Ammon's horn (tissue), 1 donor: Measurements from ENCODE around the gene SEC31B.

Experiments used
- DNase-seq: peaks from one replicate; pipeline ENCODE4 v3.0.0-alpha.2; 2016; ENCODE audit warnings: low spot score

Gene SEC31B

DNA sequence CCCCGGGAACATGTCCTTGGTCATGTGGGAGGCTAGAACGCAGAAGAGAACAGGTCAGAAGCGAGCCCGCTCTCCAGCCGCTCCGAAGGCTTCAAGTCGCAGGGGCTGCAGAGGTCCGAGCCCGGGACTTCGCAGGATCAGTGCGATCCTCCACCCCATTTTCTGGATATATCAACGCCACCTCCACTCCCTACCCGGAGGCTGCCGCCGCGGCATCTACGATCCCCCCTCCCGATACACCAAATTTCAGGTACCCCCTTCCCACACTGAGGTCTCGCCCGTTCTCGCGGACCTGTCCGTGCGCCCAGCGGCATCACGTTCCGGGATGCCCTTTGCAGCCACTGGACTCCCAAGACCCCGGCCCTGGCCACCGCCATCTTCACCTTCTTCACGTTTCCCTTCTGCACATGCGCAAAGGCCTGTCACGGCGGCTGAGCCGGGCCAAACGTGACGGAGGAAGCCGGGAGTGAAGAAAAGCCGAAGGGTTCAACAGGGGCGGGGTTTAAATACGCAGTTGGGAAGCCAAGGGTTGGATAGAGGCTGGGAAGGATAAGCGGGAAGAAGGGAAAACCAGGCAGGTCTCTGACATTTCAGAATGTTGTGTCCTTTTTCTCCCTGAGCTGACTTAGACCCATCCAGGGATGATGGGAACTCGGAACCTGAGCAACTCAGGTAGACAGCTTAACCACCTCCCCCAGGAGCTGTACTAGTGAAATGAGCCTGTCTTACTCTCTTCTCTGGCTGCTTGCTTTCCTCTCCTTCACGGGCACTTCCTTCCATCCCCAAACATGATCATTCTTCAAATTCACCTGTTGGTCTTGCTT lies 10.0 kb upstream of the SEC31B start, which contains the start of gene NDUFB8:
Gene NDUFB8 (minus strand): TSS at position 397 of the 824 bp plus-strand sequence. CDS start 20 bp downstream, at position 377.
- DNase-seq: peak; percentile 90

GRCh38 chr10:100528921-100529474 lies 9.3 kb upstream of the SEC31B start:
- DNase-seq: no peak

- DNase-seq: no peak
Observed at GRCh38 chr10:100528123-100528886, 8.6 kb upstream of the SEC31B start.

GRCh38 chr10:100524638-100525037 lies 5.0 kb upstream of the SEC31B start:
- DNase-seq: no peak

DNA sequence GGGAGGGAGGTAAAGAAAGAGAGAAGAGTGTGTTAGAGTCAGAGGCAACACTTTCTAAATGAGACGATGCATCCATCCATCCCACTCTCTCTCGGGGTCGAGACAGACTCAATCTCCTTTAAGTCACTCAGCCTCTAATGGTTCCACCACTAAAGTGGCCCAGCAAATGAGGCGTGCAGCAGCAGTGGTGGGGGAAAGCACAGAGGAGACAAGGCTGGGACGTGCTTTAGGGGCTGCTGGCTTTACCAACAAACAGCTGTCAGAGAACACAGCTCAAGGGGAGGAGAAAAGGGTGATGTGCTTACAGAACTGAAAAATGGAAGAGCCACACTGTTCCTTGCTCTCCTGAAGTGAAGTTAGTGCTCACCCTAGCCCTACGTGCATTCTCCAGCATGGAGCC lies 4.5 kb upstream of the SEC31B start:
- DNase-seq: no peak

DNA sequence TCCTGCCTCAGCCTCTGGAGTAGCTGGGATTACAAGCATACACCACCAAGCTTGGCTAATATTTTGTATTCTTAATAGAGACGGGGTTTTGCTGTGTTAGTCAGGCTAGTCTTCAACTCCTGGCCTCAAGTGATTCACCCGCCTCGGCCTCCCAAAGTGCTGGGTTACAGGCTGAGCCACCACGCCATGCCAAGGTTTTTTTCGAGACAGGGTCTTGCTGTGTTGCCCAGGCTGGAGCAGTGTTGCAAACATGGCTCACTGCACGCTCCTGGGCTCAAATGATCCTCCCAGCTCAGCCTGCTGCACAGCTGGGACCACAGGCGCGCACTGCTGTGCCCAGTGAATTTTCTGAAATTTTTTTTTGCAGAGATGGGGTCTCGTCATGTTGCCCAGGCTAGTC lies 3.3 kb upstream of the SEC31B start:
- no peak for DNase-seq

DNA sequence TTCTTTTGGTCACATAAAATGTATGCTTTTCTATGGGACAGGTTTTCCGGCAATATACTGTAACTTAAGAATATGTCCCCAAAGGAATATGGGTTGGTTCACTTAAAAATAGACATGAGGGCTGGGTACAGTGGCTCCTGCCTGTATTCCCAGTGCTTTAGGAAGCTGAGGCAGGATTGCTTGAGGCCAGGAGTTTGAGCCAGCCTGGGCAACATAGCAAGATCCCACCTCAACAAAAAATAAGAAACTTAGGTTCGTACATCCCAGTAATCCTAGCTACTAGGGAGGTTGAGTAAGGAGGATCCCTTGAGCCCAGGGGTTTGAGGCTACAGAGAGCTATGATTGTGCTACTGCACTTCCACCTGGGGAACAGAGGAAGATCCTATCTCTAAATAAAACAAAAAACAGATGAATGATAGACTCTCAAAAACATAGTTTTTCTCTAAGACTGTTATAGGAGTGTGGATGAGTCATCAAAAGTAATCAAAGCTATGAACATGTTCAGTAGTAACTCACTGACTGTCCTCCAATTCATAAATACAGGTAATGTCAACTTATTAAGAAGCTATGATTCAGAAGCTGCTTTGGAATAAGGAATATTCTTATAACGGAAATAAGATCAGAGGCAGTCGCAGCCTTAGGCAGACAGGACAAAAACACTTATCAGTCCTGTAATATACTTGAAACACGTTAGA lies 2.6 kb upstream of the SEC31B start:
- no peak for DNase-seq

- DNase-seq: no peak
Observed at GRCh38 chr10:100520811-100521210, 1.1 kb upstream of the SEC31B start.

- peak; percentile 76 for DNase-seq
Observed at GRCh38 chr10:100518761-100519241, 860 bp downstream of the SEC31B start.

GRCh38 chr10:100516847-100517246 lies 2.8 kb downstream of the SEC31B start:
- no peak for DNase-seq

DNA sequence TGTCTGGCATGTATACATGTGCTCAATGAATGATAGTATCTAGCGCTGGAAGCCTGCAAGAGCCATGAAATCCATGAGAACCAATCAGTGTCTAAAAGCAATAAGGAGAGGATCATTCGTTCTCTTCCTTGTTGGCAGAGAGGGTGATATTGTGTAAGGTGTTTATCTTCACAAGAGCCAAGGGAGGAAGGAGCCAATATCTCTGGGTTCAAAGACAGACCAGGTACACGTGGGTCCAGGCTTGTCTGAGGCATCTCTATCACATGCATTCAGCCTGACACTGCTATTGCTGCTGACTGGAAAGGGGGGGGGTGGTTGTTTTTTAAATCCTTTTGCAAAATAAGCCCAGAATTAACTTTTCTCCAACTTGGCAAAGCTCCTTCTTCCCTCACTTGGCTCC lies 4.0 kb downstream of the SEC31B start:
- no peak for DNase-seq

DNA sequence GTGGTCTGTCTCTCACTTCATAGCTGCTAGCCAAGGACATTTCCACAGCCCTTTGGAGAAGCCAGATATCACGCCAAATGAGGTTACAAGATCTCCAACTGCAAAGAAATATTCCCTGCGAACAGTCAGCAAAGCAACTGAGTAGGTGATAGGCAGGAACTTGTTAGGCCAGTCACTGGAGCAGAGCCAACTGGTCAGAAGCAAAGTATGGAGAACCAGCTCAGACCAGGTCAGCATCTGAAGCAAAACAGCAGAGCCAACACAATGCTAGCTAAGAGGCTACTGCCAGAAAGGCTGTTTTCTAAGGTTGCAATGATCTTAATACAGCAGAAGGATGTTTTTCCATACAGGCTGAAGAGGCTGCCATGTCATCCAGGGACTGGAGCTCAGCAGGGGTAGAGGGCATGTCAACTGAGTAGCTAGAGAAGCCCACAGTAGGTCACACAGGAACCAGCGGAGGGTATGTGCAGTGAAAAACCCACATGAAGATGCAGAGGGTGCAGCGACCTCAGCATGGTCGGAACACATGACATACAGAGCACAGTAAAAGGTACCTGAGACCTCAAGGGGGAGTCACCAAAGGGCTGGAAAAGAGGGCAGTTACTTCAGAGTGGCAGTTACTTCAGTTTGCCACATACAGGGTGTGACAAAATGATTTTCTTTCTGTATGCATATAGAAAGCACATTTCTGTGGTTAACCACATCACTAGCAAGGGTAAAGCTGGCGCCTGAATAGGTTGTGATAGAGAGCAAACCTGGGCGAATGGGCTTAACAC lies 8.9 kb downstream of the SEC31B start:
- DNase-seq: no peak

DNA sequence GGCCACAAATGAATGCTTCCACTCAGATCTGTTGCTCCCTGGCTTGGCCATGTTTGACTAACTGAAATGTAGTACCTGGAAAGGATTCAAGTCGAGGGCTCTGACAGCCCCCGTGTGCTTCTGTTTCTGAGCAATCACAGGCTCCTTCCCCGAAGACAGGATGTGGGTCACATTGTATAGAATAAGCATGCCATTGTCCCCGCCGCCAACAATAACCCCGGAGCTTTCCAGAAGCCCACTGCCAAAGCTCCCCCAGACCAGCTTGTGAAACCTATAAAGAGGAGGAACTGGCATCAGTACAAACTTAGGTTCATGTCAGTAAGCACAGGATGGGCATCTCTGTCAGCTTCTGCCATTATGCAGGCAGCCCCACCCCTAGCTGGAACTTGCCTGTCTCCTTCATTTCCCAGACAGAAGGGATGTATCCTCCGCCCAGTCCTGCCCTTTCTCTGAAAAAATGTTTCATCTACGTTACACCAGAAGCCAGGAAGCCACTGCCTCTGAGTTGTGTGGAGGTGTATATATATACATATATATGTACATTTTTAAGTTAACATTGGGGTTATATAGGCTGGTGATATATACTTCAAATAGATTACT lies 10.3 kb downstream of the SEC31B start:
- DNase-seq: no peak

- no peak for DNase-seq
Observed at GRCh38 chr10:100508691-100509150, 10.9 kb downstream of the SEC31B start.

GRCh38 chr10:100508266-100508665 lies 11.4 kb downstream of the SEC31B start:
- no peak for DNase-seq

DNA sequence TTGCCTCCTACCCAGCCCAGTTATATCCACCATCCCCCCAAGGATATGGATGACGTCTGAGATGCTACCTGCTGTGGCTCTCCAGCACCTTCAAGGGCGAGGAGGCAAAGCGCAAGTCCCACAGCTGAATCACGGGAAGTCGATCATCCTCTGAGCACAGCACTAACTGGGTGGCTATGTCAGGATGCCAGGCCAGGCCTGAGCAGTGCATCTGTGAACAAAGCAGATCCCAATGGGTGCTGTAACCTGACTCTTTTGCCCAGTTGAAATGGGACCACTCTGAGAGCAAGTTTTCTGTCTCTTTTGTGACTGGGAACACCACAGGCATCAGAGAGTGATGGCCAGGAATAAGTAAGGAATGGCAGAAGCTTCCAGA lies 12.3 kb downstream of the SEC31B start:
- DNase-seq: no peak

GRCh38 chr10:100506596-100507356 lies 12.9 kb downstream of the SEC31B start:
- DNase-seq: no peak

DNA sequence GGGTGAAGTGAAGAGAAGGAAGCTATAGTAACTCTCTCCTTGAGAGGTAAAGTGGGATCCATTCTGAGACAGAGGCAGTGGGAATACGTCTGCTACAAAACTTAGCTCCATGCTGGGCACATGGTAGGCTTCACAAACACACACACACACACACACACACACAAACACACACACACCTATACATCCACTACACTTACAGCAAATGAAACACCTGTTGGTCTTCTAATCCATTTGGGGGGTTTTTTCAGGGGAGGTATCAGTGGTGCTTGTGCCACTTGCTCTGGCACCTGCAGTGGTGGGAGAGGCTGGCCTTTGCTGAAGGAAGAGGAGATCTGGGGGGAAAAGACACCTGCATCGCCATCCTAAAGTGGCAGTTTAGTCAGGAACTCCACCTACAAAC lies 14.5 kb downstream of the SEC31B start:
- DNase-seq: no peak

DNA sequence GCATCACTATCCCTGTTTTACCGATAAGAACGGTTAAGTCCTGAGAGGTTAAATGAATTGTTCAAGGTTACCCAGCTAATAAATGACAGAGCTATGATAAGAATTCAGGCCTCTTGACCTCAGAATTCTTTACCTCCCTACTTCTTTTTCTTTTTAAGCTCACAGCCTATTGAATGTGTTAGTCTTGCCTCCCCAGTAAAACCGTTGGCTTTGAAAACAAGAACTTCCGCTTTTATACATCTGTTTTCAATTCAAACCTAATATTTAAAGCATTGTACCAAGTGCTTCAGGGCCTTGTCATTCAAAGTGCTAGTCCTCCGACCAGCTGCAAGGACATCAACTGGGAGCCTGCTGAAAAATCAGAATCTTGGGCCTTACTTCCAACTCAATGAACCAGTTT lies 15.6 kb downstream of the SEC31B start:
- DNase-seq: no peak

DNA sequence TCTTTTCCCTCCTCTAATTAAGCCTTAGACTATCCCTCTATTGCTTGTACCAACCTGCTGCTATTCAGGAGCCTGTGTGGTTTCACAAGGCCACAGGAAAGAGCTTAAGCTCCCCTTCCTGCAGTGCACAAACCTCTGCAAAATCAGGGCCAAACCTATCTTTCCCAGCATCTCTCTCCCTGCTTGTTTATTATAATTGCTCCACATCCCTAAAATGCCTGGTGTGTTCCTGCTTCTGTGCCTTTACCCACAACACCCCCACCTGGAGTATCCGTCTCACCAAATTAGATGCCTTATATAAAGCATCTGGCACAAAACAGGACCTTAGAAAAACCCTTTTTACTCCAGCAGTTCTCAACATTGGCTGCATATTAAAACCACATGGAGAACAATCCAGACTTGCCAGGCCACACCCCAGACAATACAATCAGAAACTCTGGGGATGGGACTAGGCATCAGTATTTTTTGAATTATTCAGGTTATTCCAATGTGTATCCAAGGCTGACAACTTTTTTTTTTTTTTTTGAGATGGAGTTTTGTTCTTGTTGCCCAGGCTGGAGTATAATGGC lies 16.7 kb downstream of the SEC31B start:
- no peak for DNase-seq
